HepG2 (cell line): ENCODE measurements around the gene ETHE1. TPM values are rescaled to one million over a fixed set of nuclear protein-coding genes. Genes with fewer than 3 reads are reported as not detected.
A peak's percentile ranks its signal among the peaks of the same experiment; 100 is the strongest.

Source experiments
- ATAC-seq: fragments of 200-7000 bp; cut with Tn5 transposase; 3 replicates; pipeline ENCODE4 v1.9.1; 2020; ENCODE audit warnings: mild to moderate bottlenecking, moderate library complexity
- BruUV-seq: library from RNA; stranded (reverse); fragments of 400-500 nt; replicated peaks from 2 replicates; lab custom pipeline; 2021; lab: Mats Ljungman, UMichigan
- CTCF ChIA-PET: fragments of 300-600 bp; formaldehyde crosslinking; extraction: SDS; loops from one replicate; lab custom pipeline; 2021; ENCODE audit warnings: low total read pairs, inconsistent platforms, low intra/inter-chr PET ratio; lab: Yijun Ruan, JAX
- POLR2A ChIA-PET: fragments of 350-600 bp; sonication (Branson Sonifier 250); formaldehyde crosslinking; loops from one replicate; lab custom pipeline; 2020; ENCODE audit warnings: antibody characterized with exemption, inconsistent platforms; lab: Yijun Ruan, JAX
- DNase-seq: peaks from one replicate; pipeline ENCODE4 v3.0.0-alpha.2; 2015; ENCODE audit warnings: low spot score
- FAIRE-seq: peaks from 3 replicates; lab custom pipeline; 2011; peaks lifted over from hg19 to GRCh38; lab: Jason Lieb, UNC
- H2AFZ ChIP-seq: one replicate; pipeline ENCODE4 v1.6.1; 2011; ENCODE audit warnings: low read length, inconsistent platforms
- H3K27ac ChIP-seq: fragments of 300-600 bp; 3 replicates; pipeline ENCODE4 v1.8.0; 2011; ENCODE audit warnings: mixed run types, mild to moderate bottlenecking, mixed read lengths, low read length, inconsistent platforms; ENCODE audit not compliant: insufficient read depth; ENCODE audit errors: extremely low read length
- H3K27me3 ChIP-seq, 2 experiments: fragments of 200-600 bp in 1 of 2; 2 replicates in 1 of 2; 3 replicates in 1 of 2; pipeline versions ENCODE4 v1.6.0 to v1.8.0; 2011; ENCODE audit warnings: low read length in 2 of 2, mild to moderate bottlenecking in 2 of 2, moderate library complexity in 2 of 2, inconsistent platforms in 1 of 2; ENCODE audit not compliant: insufficient read depth in 2 of 2, control insufficient read depth in 1 of 2
- H3K36me3 ChIP-seq, 2 experiments: fragments of 200-600 bp in 1 of 2; replicated peaks in 1 of 2; 2 replicates in 1 of 2; 3 replicates in 1 of 2; pipeline versions ENCODE4 v1.5.1 to v1.8.0; 2011; ENCODE audit warnings: low read length in 2 of 2, inconsistent platforms in 1 of 2; ENCODE audit not compliant: insufficient read depth in 2 of 2, control insufficient read depth in 1 of 2
- H3K4me1 ChIP-seq: 2 replicates; pipeline ENCODE4 v1.5.1; 2012; ENCODE audit warnings: low read length, inconsistent platforms; ENCODE audit not compliant: insufficient read depth
- H3K4me2 ChIP-seq: 2 replicates; pipeline ENCODE4 v1.6.0; 2011; ENCODE audit warnings: low read depth, low read length, inconsistent platforms
- H3K4me3 ChIP-seq, 3 experiments: fragments of 200-600 bp in 1 of 3; sonication (generic), shearing (Covaris generic) in 1 of 3; replicated peaks in 1 of 3; 2 replicates each; pipeline ENCODE4 v1.5.1; 2011 to 2016; ENCODE audit warnings: low read length in 3 of 3, inconsistent platforms in 2 of 3, low read depth in 2 of 3, mild to moderate bottlenecking in 2 of 3, control low read depth in 1 of 3, mixed read lengths in 1 of 3; ENCODE audit not compliant: insufficient read depth in 1 of 3
- H3K79me2 ChIP-seq: one replicate; pipeline ENCODE4 v1.6.1; 2011; ENCODE audit warnings: low read length, inconsistent platforms; ENCODE audit not compliant: insufficient read depth
- H3K9ac ChIP-seq: 2 replicates; pipeline ENCODE4 v1.6.0; 2011; ENCODE audit warnings: mild to moderate bottlenecking, low read depth, low read length, inconsistent platforms; ENCODE audit not compliant: insufficient read depth
- H3K9me3 ChIP-seq: 2 replicates; pipeline ENCODE4 v1.5.1; 2012; ENCODE audit warnings: mild to moderate bottlenecking, low read length
- H4K20me1 ChIP-seq: 2 replicates; pipeline ENCODE4 v1.6.0; 2011; ENCODE audit warnings: inconsistent platforms, mild to moderate bottlenecking, low read length, moderate library complexity; ENCODE audit not compliant: insufficient read depth
- AGO2 ChIP-seq: fragments of 200-400 bp; formaldehyde crosslinking; optimal IDR thresholded peaks from 2 replicates; pipeline ENCODE3; 2017; ENCODE audit warnings: mild to moderate bottlenecking, low read depth, low read length, moderate library complexity
- HNF4G ChIP-seq, 2 experiments: sonication (generic) in 1 of 2; formaldehyde crosslinking in 1 of 2; IDR thresholded peaks; 2 replicates each; pipeline versions ENCODE4 v1.4.0 to v1.6.1; 2011 to 2020; ENCODE audit warnings: borderline replicate concordance in 2 of 2, low read depth in 2 of 2, mild to moderate bottlenecking in 2 of 2, low read length in 1 of 2, missing genetic modification reagents in 1 of 2, moderate library complexity in 1 of 2
- NBN ChIP-seq: fragments of 450-650 bp; conservative IDR thresholded peaks from 2 replicates; pipeline ENCODE4 v1.6.1; 2017
- PHF21A ChIP-seq: sonication (generic); formaldehyde crosslinking; IDR thresholded peaks from 2 replicates; pipeline ENCODE4 v1.5.0; 2020; ENCODE audit warnings: mild to moderate bottlenecking, missing genetic modification reagents
- SSRP1 ChIP-seq: IDR thresholded peaks from 2 replicates; pipeline ENCODE4 v1.6.1; 2016; ENCODE audit warnings: control low read depth
- ZBTB4 ChIP-seq: sonication (generic); formaldehyde crosslinking; IDR thresholded peaks from 2 replicates; pipeline ENCODE4 v1.4.0; 2020; ENCODE audit warnings: missing genetic modification reagents, mild to moderate bottlenecking, borderline replicate concordance
- ZNF12 ChIP-seq: sonication (generic); formaldehyde crosslinking; IDR thresholded peaks from 2 replicates; pipeline ENCODE4 v1.5.0; 2020; ENCODE audit warnings: missing genetic modification reagents
- ZNF589 ChIP-seq: sonication (generic); formaldehyde crosslinking; conservative IDR thresholded peaks from 2 replicates; pipeline ENCODE4 v1.8.0; 2022; ENCODE audit warnings: mild to moderate bottlenecking, moderate library complexity, missing genetic modification reagents
- ZNF614 ChIP-seq: IDR thresholded peaks from 2 replicates; pipeline ENCODE4 v1.6.1; 2018; ENCODE audit warnings: missing biosample characterization, missing genetic modification reagents, inconsistent platforms, borderline replicate concordance
- WGBS: methylation state at CpG from one replicate; pipeline ENCODE4 v1.1.6; 2017; ENCODE audit warnings: low lambda C conversion rate; 5-methylcytosine and 5-hydroxymethylcytosine counted together
- in situ Hi-C: cut with HindIII; loops from 2 replicates; pipeline ENCODE4 v1.10.0; 2017; ENCODE audit warnings: low pct_unique_long_range_greater_than_20kb; ENCODE audit not compliant: extremely low pct_ligation_motif_present
- intact Hi-C: fragments of 100-400 bp; cut with micrococcal nuclease; formaldehyde crosslinking; loops from one replicate; pipeline ENCODE4 v1.10.0; 2022; ENCODE audit not compliant: unreplicated experiment
- polyA plus RNA-seq, 8 experiments: library from polyadenylated mRNA; depleted of rRNA in 3 of 8; stranded (reverse) in 7 of 8; unstranded in 1 of 8; fragments of >200 nt; fragmentation: Illumina TruSeq in 4 of 8; extraction: Trizol in 4 of 8; gene quantifications; 2 replicates each; pipeline versions ENCODE4 v1.2.1 to v1.2.3, GENCODE V29; 2011 to 2016; ENCODE audit warnings: low read depth in 4 of 8, missing spikeins in 1 of 8, mixed read lengths in 1 of 8; ENCODE audit not compliant: insufficient read depth in 1 of 8
- total RNA-seq, 5 experiments: library from RNA; depleted of rRNA; stranded (reverse); fragments of >200 nt; fragmentation: Illumina TruSeq; extraction: Trizol; gene quantifications; 2 replicates each; pipeline ENCODE4 v1.2.3, GENCODE V29; 2016; ENCODE audit warnings: low read depth in 1 of 5

The ETHE1 gene
- total and polyA plus RNA-seq, 2 of the 13 experiments (the other 11 are each of a cell fraction or from before 2014, with no cell fraction given): 32.5 to 58.4 TPM

- TF ChIP-seq HNF4G (IDR thresholded peaks at IDR 0.05; ENCODE audit: borderline replicate concordance, low read depth, low read length): no peak
- no peak for TF ChIP-seq HNF4G (CRISPR knock-in tag; IDR thresholded peaks at IDR 0.05; ENCODE audit: borderline replicate concordance, low read depth)
- no peak for TF ChIP-seq ZNF589 (CRISPR knock-in tag)
- no peak for TF ChIP-seq NBN
- TF ChIP-seq PHF21A: no peak
- no peak for TF ChIP-seq ZNF614 (CRISPR knock-in tag)
- no peak for TF ChIP-seq ZBTB4 (CRISPR knock-in tag)
These were observed 38.8 kb downstream of the ETHE1 start (continued) for GRCh38 chr19:43488179-43488578.

GRCh38 chr19:43486412-43486811 is 40.6 kb downstream of the ETHE1 start:
- 98% methylated on average over 5 of the region's 7 CpGs for WGBS
- POLR2A ChIA-PET: no interaction called here
- peak; percentile 28; the same call in 2 of the 3 replicates for ATAC-seq

More at GRCh38 chr19:43486412-43486811, 40.6 kb downstream of the ETHE1 start:
- peaks cover 1 to 4% of the 10 kb centered on the region in 2 experiments; a peak in 1 of 5 replicates for H3K36me3 ChIP-seq
- DNase-seq (no peak), FAIRE-seq (no peak)
- H2AFZ ChIP-seq: no peak overlapping the region
- CTCF ChIA-PET: no interaction called here
- no peak overlapping the region for H3K4me2 ChIP-seq
- no TSS peak for BruUV-seq
- no peaks in the 10 kb centered on the region for H4K20me1 ChIP-seq
- H3K9me3 ChIP-seq: no peaks in the 10 kb centered on the region
- no peaks in the 10 kb centered on the region for H3K4me1 ChIP-seq
- no peak overlapping the region for H3K27ac ChIP-seq
- no peaks in the 10 kb centered on the region for H3K79me2 ChIP-seq
- no peaks in the 10 kb centered on the region for H3K27me3 ChIP-seq
- no peak overlapping the region for H3K9ac ChIP-seq
- in situ Hi-C loops (no loop called here), intact Hi-C loops (no loop called here)
- no peak for TF ChIP-seq ZNF12 (CRISPR knock-in tag)
- TF ChIP-seq AGO2: peak; percentile 55
- TF ChIP-seq SSRP1: no peak
- no peak overlapping the region for H3K4me3 ChIP-seq
